Measurements from ENCODE around the gene TMEM116. TPM values are rescaled to one million over a fixed set of nuclear protein-coding genes. Genes with fewer than 3 reads are reported as not detected.
"Not testable (repeated sequence)": the region's sequence is repeated elsewhere in the genome, so short reads cannot be mapped to it uniquely, and the experiment has no call there.

Gene TMEM116
- total RNA-seq, 6 experiments from 2014 or later, result 3.9 to 5.5 (median 4.8) TPM

GRCh38 chr12:111964935-111965334 is 48.0 kb downstream of the TMEM116 start:
- peaks cover 28% of the 10 kb centered on the region for H3K9me3 Mint-ChIP-seq
- H3K27ac Mint-ChIP-seq, result no peak overlapping the region
- no peak for TF ChIP-seq CTCF (IDR thresholded peaks at IDR 0.05)

DNA sequence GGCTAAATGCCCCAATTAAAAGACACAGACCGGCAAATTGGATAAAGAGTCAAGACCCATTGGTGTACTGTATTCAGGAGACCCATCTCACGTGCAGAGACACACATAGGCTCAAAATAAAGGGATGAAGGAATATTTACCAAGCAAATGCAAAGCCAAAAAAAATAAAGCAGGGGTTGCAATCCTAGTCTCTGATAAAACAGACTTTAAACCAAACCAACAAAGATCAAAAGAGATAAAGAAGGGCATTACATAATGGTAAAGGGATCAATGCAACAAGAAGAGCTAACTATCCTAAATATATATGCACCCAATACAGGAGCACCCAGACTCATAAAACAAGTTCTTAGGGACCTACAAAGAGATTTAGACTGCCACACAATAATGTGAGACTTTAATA is 53.4 kb downstream of the TMEM116 start:
- Mint-ChIP-seq H3K9me3 (peaks cover 57% of the 10 kb centered on the region), H3K36me3 (ENCODE audit: low read depth) (peaks cover 55% of the 10 kb centered on the region)
- not testable (repeated sequence) for H3K4me1 Mint-ChIP-seq (ENCODE audit: low read depth); DNase-seq; H3K27ac Mint-ChIP-seq; H3K27me3 Mint-ChIP-seq (ENCODE audit: insufficient read depth); H3K4me3 Mint-ChIP-seq

More at GRCh38 chr12:111964935-111965334, 48.0 kb downstream of the TMEM116 start:
- H3K36me3 Mint-ChIP-seq (ENCODE audit: low read depth), result peaks cover 28% of the 10 kb centered on the region
- no peaks in the 10 kb centered on the region for H3K4me1 Mint-ChIP-seq (ENCODE audit: low read depth)
- DNase-seq, result no peak
- H3K4me3 Mint-ChIP-seq, result no peak overlapping the region
- H3K27me3 Mint-ChIP-seq (ENCODE audit: insufficient read depth), result no peaks in the 10 kb centered on the region

GRCh38 chr12:111957224-111957623 is 55.7 kb downstream of the TMEM116 start:
- not testable (repeated sequence) for H3K4me3 Mint-ChIP-seq; H3K4me1 Mint-ChIP-seq (ENCODE audit: low read depth); DNase-seq; H3K27me3 Mint-ChIP-seq (ENCODE audit: insufficient read depth); H3K27ac Mint-ChIP-seq
- H3K9me3 Mint-ChIP-seq, result peaks cover 49% of the 10 kb centered on the region
- peaks cover 49% of the 10 kb centered on the region for H3K36me3 Mint-ChIP-seq (ENCODE audit: low read depth)

- DNase-seq, result no peak
- no peak for TF ChIP-seq CTCF (IDR thresholded peaks at IDR 0.05)
- Mint-ChIP-seq H3K9me3 (peaks cover 29% of the 10 kb centered on the region), H3K27me3 (ENCODE audit: insufficient read depth) (no peaks in the 10 kb centered on the region), H3K27ac (no peak overlapping the region), H3K4me3 (no peak overlapping the region), H3K36me3 (ENCODE audit: low read depth) (peaks cover 27% of the 10 kb centered on the region), H3K4me1 (ENCODE audit: low read depth) (peaks cover 14% of the 10 kb centered on the region; the same call in 1 of the 2 replicates)
These were observed 58.0 kb downstream of the TMEM116 start for GRCh38 chr12:111954969-111955368.

DNA sequence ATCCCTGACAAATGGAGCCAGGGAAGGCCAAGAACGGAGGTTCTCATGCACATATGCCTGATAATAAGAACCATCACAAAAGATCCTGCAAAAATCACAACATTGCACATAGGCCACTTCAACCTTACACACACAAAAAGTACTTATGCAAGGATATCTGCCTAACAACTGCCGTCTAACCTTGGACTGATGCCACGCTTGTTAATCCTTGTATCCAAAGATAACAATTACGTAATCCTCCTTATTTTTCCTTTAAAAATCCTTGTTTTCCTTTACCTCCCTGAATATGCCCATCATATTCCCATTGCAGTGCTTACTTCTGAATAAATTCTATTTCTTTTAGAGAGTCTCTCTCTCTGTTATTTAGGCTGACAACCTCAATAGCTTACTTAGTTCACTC is 59.5 kb downstream of the TMEM116 start:
- DNase-seq, result no peak
- H3K27ac Mint-ChIP-seq, result no peak overlapping the region
- H3K4me3 Mint-ChIP-seq, result no peak overlapping the region
- no peaks in the 10 kb centered on the region for H3K27me3 Mint-ChIP-seq (ENCODE audit: insufficient read depth)
- no peak for TF ChIP-seq CTCF (IDR thresholded peaks at IDR 0.05)
- peaks cover 14% of the 10 kb centered on the region; the same call in 1 of the 2 replicates for H3K4me1 Mint-ChIP-seq (ENCODE audit: low read depth)
- H3K36me3 Mint-ChIP-seq (ENCODE audit: low read depth), result peaks cover 16% of the 10 kb centered on the region
- H3K9me3 Mint-ChIP-seq, result peaks cover 15% of the 10 kb centered on the region

- Mint-ChIP-seq H3K4me1 (ENCODE audit: low read depth) (peaks cover 14% of the 10 kb centered on the region; the same call in 1 of the 2 replicates), H3K36me3 (ENCODE audit: low read depth) (peaks cover 15% of the 10 kb centered on the region), H3K9me3 (peaks cover 14% of the 10 kb centered on the region)
- DNase-seq, result peak; percentile 31
- not testable (repeated sequence) for H3K27me3 Mint-ChIP-seq (ENCODE audit: insufficient read depth); H3K4me3 Mint-ChIP-seq; H3K27ac Mint-ChIP-seq
These were observed 60.7 kb downstream of the TMEM116 start for GRCh38 chr12:111952084-111952787.

DNA sequence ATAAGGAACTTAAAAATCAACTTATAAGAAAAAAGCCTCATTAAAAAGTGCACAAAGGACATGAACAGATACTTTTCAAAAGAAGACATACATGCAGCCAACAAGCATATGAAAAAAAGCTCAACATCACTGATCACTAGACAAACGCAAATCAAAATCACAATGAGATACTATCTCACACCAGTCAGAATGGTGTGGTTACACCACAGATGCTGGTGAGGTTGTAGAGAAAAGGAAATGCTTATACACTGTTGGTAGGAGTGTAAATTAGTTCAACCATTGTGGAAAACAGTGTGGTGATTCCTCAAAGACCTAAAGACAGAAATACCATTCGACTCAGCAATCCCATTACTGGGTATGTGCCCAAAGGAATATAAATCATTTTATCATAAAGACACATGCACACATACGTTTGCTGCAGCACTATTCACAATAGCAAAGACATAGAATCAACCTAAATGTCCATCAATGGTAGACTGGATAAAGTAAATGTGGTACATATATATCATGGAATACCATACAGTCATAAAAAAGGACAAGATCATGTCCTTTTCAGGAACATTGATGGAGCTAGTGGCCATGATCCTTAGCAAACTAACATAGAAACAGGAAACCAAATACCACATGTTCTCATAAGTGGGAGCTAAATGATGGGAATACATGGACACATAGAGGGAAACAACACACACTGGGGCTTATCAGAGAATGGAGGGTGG is 61.8 kb downstream of the TMEM116 start:
- not testable (repeated sequence) for H3K4me3 Mint-ChIP-seq; H3K27me3 Mint-ChIP-seq (ENCODE audit: insufficient read depth); H3K27ac Mint-ChIP-seq; DNase-seq
- Mint-ChIP-seq H3K36me3 (ENCODE audit: low read depth) (peaks cover 12% of the 10 kb centered on the region), H3K4me1 (ENCODE audit: low read depth) (peaks cover 14% of the 10 kb centered on the region; the same call in 1 of the 2 replicates), H3K9me3 (peaks cover 12% of the 10 kb centered on the region)

Measured in HFFc6 (cell line).